ENCODE results near the gene MTR.
"Not testable (repeated sequence)": the region's sequence is repeated elsewhere in the genome, so short reads cannot be mapped to it uniquely, and the experiment has no call there.

Gene MTR

GRCh38 chr1:236888126-236888525 lies 93.0 kb downstream of the MTR start:
- no peaks in the 10 kb centered on the region for H3K9me3 ChIP-seq (ENCODE audit: control insufficient read depth, low read length)
- no peaks in the 10 kb centered on the region for H3K4me1 ChIP-seq (ENCODE audit: control insufficient read depth, insufficient read depth, low read length)
- no peak overlapping the region for H3K4me3 ChIP-seq (ENCODE audit: low read length)
- peaks cover 83% of the 10 kb centered on the region for H3K36me3 ChIP-seq (ENCODE audit: control insufficient read depth, insufficient read depth, low read length, severe bottlenecking)
- H3K9ac ChIP-seq (ENCODE audit: low read length): no peak overlapping the region
- H3K27me3 ChIP-seq (replicated peaks; ENCODE audit: control insufficient read depth, insufficient read depth, low read length): no peaks in the 10 kb centered on the region
- no peak for DNase-seq (ENCODE audit: low read depth)

- no peak for DNase-seq (ENCODE audit: low read depth)
- Histone ChIP-seq H3K27me3 (replicated peaks; ENCODE audit: control insufficient read depth, insufficient read depth, low read length) (no peaks in the 10 kb centered on the region), H3K9me3 (ENCODE audit: control insufficient read depth, low read length) (no peaks in the 10 kb centered on the region), H3K4me3 (ENCODE audit: low read length) (no peak overlapping the region), H3K4me1 (ENCODE audit: control insufficient read depth, insufficient read depth, low read length) (peaks cover 2% of the 10 kb centered on the region), H3K36me3 (ENCODE audit: control insufficient read depth, insufficient read depth, low read length, severe bottlenecking) (peaks cover 91% of the 10 kb centered on the region), H3K9ac (ENCODE audit: low read length) (no peak overlapping the region)
Observed at GRCh38 chr1:236888903-236889302, 93.8 kb downstream of the MTR start.

GRCh38 chr1:236890152-236891056 lies 95.3 kb downstream of the MTR start:
- Histone ChIP-seq H3K4me1 (ENCODE audit: control insufficient read depth, insufficient read depth, low read length) (peaks cover 2% of the 10 kb centered on the region), H3K36me3 (ENCODE audit: control insufficient read depth, insufficient read depth, low read length, severe bottlenecking) (peaks cover 97% of the 10 kb centered on the region)
- no peak for DNase-seq (ENCODE audit: low read depth)

GRCh38 chr1:236893626-236894545 lies 98.8 kb downstream of the MTR start:
- no peaks in the 10 kb centered on the region for H3K9me3 ChIP-seq (ENCODE audit: control insufficient read depth, low read length)
- H3K9ac ChIP-seq (ENCODE audit: low read length): no peak overlapping the region
- H3K36me3 ChIP-seq (ENCODE audit: control insufficient read depth, insufficient read depth, low read length, severe bottlenecking): peaks cover 98% of the 10 kb centered on the region

More at GRCh38 chr1:236890152-236891056, 95.3 kb downstream of the MTR start:
- Histone ChIP-seq H3K27me3 (replicated peaks; ENCODE audit: control insufficient read depth, insufficient read depth, low read length) (no peaks in the 10 kb centered on the region), H3K9ac (ENCODE audit: low read length) (no peak overlapping the region), H3K4me3 (ENCODE audit: low read length) (no peak overlapping the region), H3K9me3 (ENCODE audit: control insufficient read depth, low read length) (no peaks in the 10 kb centered on the region)

GRCh38 chr1:236895665-236896387 lies 100.7 kb downstream of the MTR start:
- peaks cover 2% of the 10 kb centered on the region for H3K4me1 ChIP-seq (ENCODE audit: control insufficient read depth, insufficient read depth, low read length)
- no peak overlapping the region for H3K4me3 ChIP-seq (ENCODE audit: low read length)
- no peaks in the 10 kb centered on the region for H3K27me3 ChIP-seq (replicated peaks; ENCODE audit: control insufficient read depth, insufficient read depth, low read length)
- H3K36me3 ChIP-seq (ENCODE audit: control insufficient read depth, insufficient read depth, low read length, severe bottlenecking): peaks cover 97% of the 10 kb centered on the region
- no peak overlapping the region for H3K9ac ChIP-seq (ENCODE audit: low read length)
- DNase-seq (ENCODE audit: low read depth): no peak
- no peaks in the 10 kb centered on the region for H3K9me3 ChIP-seq (ENCODE audit: control insufficient read depth, low read length)

More at GRCh38 chr1:236893626-236894545, 98.8 kb downstream of the MTR start:
- Histone ChIP-seq H3K27me3 (replicated peaks; ENCODE audit: control insufficient read depth, insufficient read depth, low read length) (no peaks in the 10 kb centered on the region), H3K4me1 (ENCODE audit: control insufficient read depth, insufficient read depth, low read length) (peaks cover 2% of the 10 kb centered on the region), H3K4me3 (ENCODE audit: low read length) (no peak overlapping the region)
- DNase-seq (ENCODE audit: low read depth): peak; percentile 73

- Histone ChIP-seq H3K36me3 (ENCODE audit: control insufficient read depth, insufficient read depth, low read length, severe bottlenecking) (peaks cover 97% of the 10 kb centered on the region), H3K9me3 (ENCODE audit: control insufficient read depth, low read length) (no peaks in the 10 kb centered on the region), H3K9ac (ENCODE audit: low read length) (no peak overlapping the region), H3K4me1 (ENCODE audit: control insufficient read depth, insufficient read depth, low read length) (peaks cover 2% of the 10 kb centered on the region), H3K4me3 (ENCODE audit: low read length) (no peak overlapping the region), H3K27me3 (replicated peaks; ENCODE audit: control insufficient read depth, insufficient read depth, low read length) (no peaks in the 10 kb centered on the region)
- DNase-seq (ENCODE audit: low read depth): no peak
Observed at GRCh38 chr1:236896716-236897115, 101.6 kb downstream of the MTR start.

GRCh38 chr1:236904892-236905741 lies 110.0 kb downstream of the MTR start:
- peak; percentile 66 for DNase-seq (ENCODE audit: low read depth)
- Histone ChIP-seq H3K9me3 (ENCODE audit: control insufficient read depth, low read length) (peaks cover 5% of the 10 kb centered on the region), H3K4me3 (ENCODE audit: low read length) (no peak overlapping the region)

GRCh38 chr1:236907205-236907604 lies 112.1 kb downstream of the MTR start:
- peaks cover 5% of the 10 kb centered on the region for H3K9me3 ChIP-seq (ENCODE audit: control insufficient read depth, low read length)
- H3K9ac ChIP-seq (ENCODE audit: low read length): no peak overlapping the region
- no peak overlapping the region for H3K4me3 ChIP-seq (ENCODE audit: low read length)
- H3K36me3 ChIP-seq (ENCODE audit: control insufficient read depth, insufficient read depth, low read length, severe bottlenecking): peaks cover 4% of the 10 kb centered on the region
- H3K4me1 ChIP-seq (ENCODE audit: control insufficient read depth, insufficient read depth, low read length): peaks cover 4% of the 10 kb centered on the region
- no peak for DNase-seq (ENCODE audit: low read depth)
- H3K27me3 ChIP-seq (replicated peaks; ENCODE audit: control insufficient read depth, insufficient read depth, low read length): no peaks in the 10 kb centered on the region

More at GRCh38 chr1:236904892-236905741, 110.0 kb downstream of the MTR start:
- Histone ChIP-seq H3K27me3 (replicated peaks; ENCODE audit: control insufficient read depth, insufficient read depth, low read length) (no peaks in the 10 kb centered on the region), H3K9ac (ENCODE audit: low read length) (no peak overlapping the region), H3K4me1 (ENCODE audit: control insufficient read depth, insufficient read depth, low read length) (peaks cover 4% of the 10 kb centered on the region), H3K36me3 (ENCODE audit: control insufficient read depth, insufficient read depth, low read length, severe bottlenecking) (peaks cover 22% of the 10 kb centered on the region)

GRCh38 chr1:236908669-236909068 lies 113.6 kb downstream of the MTR start:
- H3K9ac ChIP-seq (ENCODE audit: low read length): no peak overlapping the region
- H3K4me1 ChIP-seq (ENCODE audit: control insufficient read depth, insufficient read depth, low read length): peaks cover 4% of the 10 kb centered on the region
- DNase-seq (ENCODE audit: low read depth): no peak
- peaks cover 5% of the 10 kb centered on the region for H3K9me3 ChIP-seq (ENCODE audit: control insufficient read depth, low read length)
- H3K27me3 ChIP-seq (replicated peaks; ENCODE audit: control insufficient read depth, insufficient read depth, low read length): no peaks in the 10 kb centered on the region
- H3K36me3 ChIP-seq (ENCODE audit: control insufficient read depth, insufficient read depth, low read length, severe bottlenecking): no peaks in the 10 kb centered on the region
- H3K4me3 ChIP-seq (ENCODE audit: low read length): no peak overlapping the region

GRCh38 chr1:236911047-236911446 lies 116.0 kb downstream of the MTR start:
- H3K9ac ChIP-seq (ENCODE audit: low read length); H3K27me3 ChIP-seq (replicated peaks; ENCODE audit: control insufficient read depth, insufficient read depth, low read length); H3K36me3 ChIP-seq (ENCODE audit: control insufficient read depth, insufficient read depth, low read length, severe bottlenecking); H3K4me1 ChIP-seq (ENCODE audit: control insufficient read depth, insufficient read depth, low read length); DNase-seq (ENCODE audit: low read depth); H3K9me3 ChIP-seq (ENCODE audit: control insufficient read depth, low read length); H3K4me3 ChIP-seq (ENCODE audit: low read length): not testable (repeated sequence)
